ENCODE data around the gene STH. TPM values are rescaled to one million over a fixed set of nuclear protein-coding genes. Genes with fewer than 3 reads are reported as not detected.

The STH gene
- polyA plus RNA-seq, 2 of the 4 experiments (the other 2 are of a cell fraction), result not detected

- CTCF ChIA-PET, result interaction anchor here (0.6 to 9.0 kb wide), 60 partner anchors 10 to 893 kb away, joined by 3 to 186 read pairs (median 6); partner anchors contain the start of gene KANSL1
- POLR2A ChIA-PET, result no interaction called here
- no peak overlapping the region for H3K4me2 ChIP-seq
- H3K4me1 ChIP-seq, result peaks cover 15% of the 10 kb centered on the region
- H3K9me3 ChIP-seq, result no peaks in the 10 kb centered on the region
- no peak overlapping the region for H3K27ac ChIP-seq
- ATAC-seq (peak; percentile 15 to 17; a peak in 4 of 6 replicates), DNase-seq (ENCODE audit: low read depth in 1 of 2, low spot score in 1 of 2) (no peak), FAIRE-seq (no peak)
- no peak overlapping the region for H3K4me3 ChIP-seq
- WGBS (ENCODE audit: missing lambda C conversion rate), result 56% methylated on average over 13 of the region's 13 CpGs
- no peak for TF ChIP-seq E2F6 (IDR thresholded peaks at IDR 0.05; ENCODE audit: borderline replicate concordance, low read depth)
- no peak for TF ChIP-seq MYC (IDR thresholded peaks at IDR 0.05; ENCODE audit: borderline replicate concordance, low read length)
- no peak for TF ChIP-seq EHF (CRISPR knock-in tag; IDR thresholded peaks at IDR 0.05)
- no peak for TF ChIP-seq REST (IDR thresholded peaks at IDR 0.05)
- no peak for TF ChIP-seq SREBF2 (IDR thresholded peaks at IDR 0.05)
Measured at GRCh38 chr17:46001390-46002310, 2.6 kb downstream of the STH start.

DNA sequence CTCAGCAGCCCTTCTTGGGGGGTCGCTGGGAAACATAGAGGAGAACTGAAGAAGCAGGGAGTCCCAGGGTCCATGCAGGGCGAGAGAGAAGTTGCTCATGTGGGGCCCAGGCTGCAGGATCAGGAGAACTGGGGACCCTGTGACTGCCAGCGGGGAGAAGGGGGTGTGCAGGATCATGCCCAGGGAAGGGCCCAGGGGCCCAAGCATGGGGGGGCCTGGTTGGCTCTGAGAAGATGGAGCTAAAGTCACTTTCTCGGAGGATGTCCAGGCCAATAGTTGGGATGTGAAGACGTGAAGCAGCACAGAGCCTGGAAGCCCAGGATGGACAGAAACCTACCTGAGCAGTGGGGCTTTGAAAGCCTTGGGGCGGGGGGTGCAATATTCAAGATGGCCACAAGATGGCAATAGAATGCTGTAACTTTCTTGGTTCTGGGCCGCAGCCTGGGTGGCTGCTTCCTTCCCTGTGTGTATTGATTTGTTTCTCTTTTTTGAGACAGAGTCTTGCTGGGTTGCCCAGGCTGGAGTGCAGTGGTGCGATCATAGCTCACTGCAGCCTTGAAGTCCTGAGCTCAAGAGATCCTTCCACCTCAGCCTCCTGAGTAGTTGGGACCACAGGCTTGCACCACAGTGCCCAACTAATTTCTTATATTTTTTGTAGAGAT is 3.4 kb downstream of the STH start:
- WGBS (ENCODE audit: missing lambda C conversion rate), result 14% methylated on average over 8 of the region's 8 CpGs
- ATAC-seq, result peak; percentile 89 to 91
- peak; percentile 99 for FAIRE-seq
- Histone ChIP-seq H3K4me3 (no peak overlapping the region), H3K9me3 (no peaks in the 10 kb centered on the region), H3K4me2 (no peak overlapping the region), H3K27ac (peak overlapping the region in 1 of 2 experiments; percentile 61; a peak in 3 of 6 replicates), H3K4me1 (peaks cover 15% of the 10 kb centered on the region)
- ChIA-PET POLR2A (no interaction called here), CTCF (interaction anchor here (0.6 to 9.0 kb wide), 62 partner anchors 11 to 892 kb away, joined by 3 to 186 read pairs (median 5); partner anchors contain the start of gene KANSL1)
- TF ChIP-seq, protein P1, sequence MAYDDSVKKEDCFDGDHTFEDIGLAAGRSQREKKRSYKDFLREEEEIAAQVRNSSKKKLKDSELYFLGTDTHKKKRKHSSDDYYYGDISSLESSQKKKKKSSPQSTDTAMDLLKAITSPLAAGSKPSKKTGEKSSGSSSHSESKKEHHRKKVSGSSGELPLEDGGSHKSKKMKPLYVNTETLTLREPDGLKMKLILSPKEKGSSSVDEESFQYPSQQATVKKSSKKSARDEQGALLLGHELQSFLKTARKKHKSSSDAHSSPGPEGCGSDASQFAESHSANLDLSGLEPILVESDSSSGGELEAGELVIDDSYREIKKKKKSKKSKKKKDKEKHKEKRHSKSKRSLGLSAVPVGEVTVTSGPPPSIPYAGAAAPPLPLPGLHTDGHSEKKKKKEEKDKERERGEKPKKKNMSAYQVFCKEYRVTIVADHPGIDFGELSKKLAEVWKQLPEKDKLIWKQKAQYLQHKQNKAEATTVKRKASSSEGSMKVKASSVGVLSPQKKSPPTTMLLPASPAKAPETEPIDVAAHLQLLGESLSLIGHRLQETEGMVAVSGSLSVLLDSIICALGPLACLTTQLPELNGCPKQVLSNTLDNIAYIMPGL (CRISPR knock-in tag; IDR thresholded peaks at IDR 0.05; ENCODE audit: borderline replicate concordance), result no peak
- no peak for TF ChIP-seq ZFP36 (IDR thresholded peaks at IDR 0.05; ENCODE audit: borderline replicate concordance, partially characterized antibody)
- TF ChIP-seq KDM5A (IDR thresholded peaks at IDR 0.05), result no peak
- peak; percentile 85 for TF ChIP-seq SMC3 (IDR thresholded peaks at IDR 0.05)
- TF ChIP-seq, protein P2, sequence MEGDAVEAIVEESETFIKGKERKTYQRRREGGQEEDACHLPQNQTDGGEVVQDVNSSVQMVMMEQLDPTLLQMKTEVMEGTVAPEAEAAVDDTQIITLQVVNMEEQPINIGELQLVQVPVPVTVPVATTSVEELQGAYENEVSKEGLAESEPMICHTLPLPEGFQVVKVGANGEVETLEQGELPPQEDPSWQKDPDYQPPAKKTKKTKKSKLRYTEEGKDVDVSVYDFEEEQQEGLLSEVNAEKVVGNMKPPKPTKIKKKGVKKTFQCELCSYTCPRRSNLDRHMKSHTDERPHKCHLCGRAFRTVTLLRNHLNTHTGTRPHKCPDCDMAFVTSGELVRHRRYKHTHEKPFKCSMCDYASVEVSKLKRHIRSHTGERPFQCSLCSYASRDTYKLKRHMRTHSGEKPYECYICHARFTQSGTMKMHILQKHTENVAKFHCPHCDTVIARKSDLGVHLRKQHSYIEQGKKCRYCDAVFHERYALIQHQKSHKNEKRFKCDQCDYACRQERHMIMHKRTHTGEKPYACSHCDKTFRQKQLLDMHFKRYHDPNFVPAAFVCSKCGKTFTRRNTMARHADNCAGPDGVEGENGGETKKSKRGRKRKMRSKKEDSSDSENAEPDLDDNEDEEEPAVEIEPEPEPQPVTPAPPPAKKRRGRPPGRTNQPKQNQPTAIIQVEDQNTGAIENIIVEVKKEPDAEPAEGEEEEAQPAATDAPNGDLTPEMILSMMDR (IDR thresholded peaks at IDR 0.05), result peak; percentile 93
- peak; percentile 96 to 97 for TF ChIP-seq RAD21 (conservative IDR thresholded peaks at IDR 0.05 in 1 of 2, IDR thresholded peaks at IDR 0.05 in 1 of 2)
- 0 out of 4 replicates have a peak, but pooled peaks of 1 of the 2 experiments have one; percentile 20 for TF ChIP-seq CEBPB (IDR thresholded peaks at IDR 0.05)
- no peak for TF ChIP-seq MAX (IDR thresholded peaks at IDR 0.05)
- no peak for TF ChIP-seq HDAC2 (IDR thresholded peaks at IDR 0.05)
- no peak for TF ChIP-seq FOXS1 (CRISPR knock-in tag; IDR thresholded peaks at IDR 0.05)
- TF ChIP-seq BHLHE40 (IDR thresholded peaks at IDR 0.05; ENCODE audit: low read depth, low read length), result no peak
- no peak for TF ChIP-seq ZNF302 (CRISPR knock-in tag; IDR thresholded peaks at IDR 0.05)
- DNase-seq (ENCODE audit: low read depth in 1 of 2, low spot score in 1 of 2), result peak; percentile 69 to 78

Measured in A549 (cell line).